GM23338 (cell line): ENCODE results near the gene CDH23. TPM values are rescaled to one million over a fixed set of nuclear protein-coding genes. Genes with fewer than 3 reads are reported as not detected.

Source experiments
- ATAC-seq: fragments of 200-7000 bp; cut with Tn5 transposase; 3 replicates; pipeline ENCODE4 v1.9.1; 2020
- DNase-seq: peaks from one replicate; pipeline ENCODE4 v3.0.0-alpha.2; 2015; ENCODE audit warnings: low spot score
- H2AFZ ChIP-seq: fragments of 200-600 bp; sonication (generic); 2 replicates; pipeline ENCODE4 v1.8.0; 2016; ENCODE audit warnings: antibody characterized with exemption, mild to moderate bottlenecking, moderate library complexity
- H3F3A ChIP-seq: fragments of 200-600 bp; sonication (generic); replicated peaks from 2 replicates; pipeline ENCODE4 v1.8.0; 2017; ENCODE audit warnings: antibody characterized with exemption, mixed run types, low read depth
- H3K27ac ChIP-seq: fragments of 200-600 bp; sonication (generic); 2 replicates; pipeline ENCODE4 v1.6.1; 2016; ENCODE audit warnings: low read depth
- H3K27me3 ChIP-seq: fragments of 200-600 bp; sonication (generic); 2 replicates; pipeline ENCODE4 v1.8.0; 2016; ENCODE audit warnings: mild to moderate bottlenecking, mixed run types, moderate library complexity; ENCODE audit not compliant: insufficient read depth
- H3K36me3 ChIP-seq: fragments of 200-600 bp; sonication (generic); 2 replicates; pipeline ENCODE4 v1.8.0; 2016; ENCODE audit warnings: mild to moderate bottlenecking; ENCODE audit not compliant: insufficient read depth
- H3K4me1 ChIP-seq: fragments of 200-600 bp; sonication (generic); 2 replicates; pipeline ENCODE4 v1.8.0; 2016; ENCODE audit warnings: mild to moderate bottlenecking, moderate library complexity; ENCODE audit not compliant: insufficient read depth
- H3K4me2 ChIP-seq: fragments of 200-600 bp; sonication (generic); 2 replicates; pipeline ENCODE4 v1.7.1; 2017; ENCODE audit warnings: mixed run types
- H3K4me3 ChIP-seq: fragments of 200-600 bp; sonication (generic); 2 replicates; pipeline ENCODE4 v1.6.1; 2016; ENCODE audit warnings: mixed run types
- H3K79me2 ChIP-seq: fragments of 200-600 bp; sonication (generic); replicated peaks from 2 replicates; pipeline ENCODE4 v1.8.0; 2017; ENCODE audit warnings: mild to moderate bottlenecking; ENCODE audit not compliant: insufficient read depth
- H3K9me2 ChIP-seq: fragments of 200-600 bp; sonication (generic); 2 replicates; pipeline ENCODE4 v1.8.0; 2017; ENCODE audit not compliant: insufficient read depth
- H4K20me1 ChIP-seq: fragments of 200-600 bp; sonication (generic); replicated peaks from 2 replicates; pipeline ENCODE4 v1.8.0; 2017; ENCODE audit warnings: mild to moderate bottlenecking; ENCODE audit not compliant: insufficient read depth
- H3K27ac Mint-ChIP-seq: 2 replicates; pipeline ENCODE4 v1.8.0; 2020; ENCODE audit warnings: inconsistent platforms, mild to moderate bottlenecking, moderate library complexity, mixed read lengths
- H3K27me3 Mint-ChIP-seq: 3 replicates; pipeline ENCODE4 v1.8.0; 2022; ENCODE audit warnings: low read depth, mild to moderate bottlenecking, moderate library complexity, mixed read lengths, inconsistent platforms; ENCODE audit not compliant: insufficient read depth, poor library complexity
- H3K36me3 Mint-ChIP-seq: 3 replicates; pipeline ENCODE4 v1.8.0; 2021; ENCODE audit warnings: low read depth, mild to moderate bottlenecking, inconsistent platforms, moderate library complexity, mixed read lengths
- H3K4me1 Mint-ChIP-seq: 3 replicates; pipeline ENCODE4 v1.8.0; 2020; ENCODE audit warnings: mild to moderate bottlenecking, inconsistent platforms, mixed read lengths
- H3K4me3 Mint-ChIP-seq: 3 replicates; pipeline ENCODE4 v1.8.0; 2021; ENCODE audit warnings: moderate library complexity, mild to moderate bottlenecking, inconsistent platforms, mixed read lengths
- H3K9me3 Mint-ChIP-seq: 3 replicates; pipeline ENCODE4 v1.8.0; 2020; ENCODE audit warnings: moderate library complexity, mild to moderate bottlenecking, inconsistent platforms, mixed read lengths
- ETS1 ChIP-seq: IDR thresholded peaks from 2 replicates; pipeline ENCODE4 v1.6.1; 2016; ENCODE audit warnings: antibody characterized with exemption
- EZH2 ChIP-seq: fragments of 200-600 bp; sonication (generic); IDR thresholded peaks from one replicate; pipeline ENCODE4 v1.8.0; 2017; ENCODE audit warnings: antibody characterized with exemption, mild to moderate bottlenecking, low read depth; ENCODE audit not compliant: unreplicated experiment
- JUNB ChIP-seq: IDR thresholded peaks from one replicate; pipeline ENCODE4 v1.6.1; 2016; ENCODE audit warnings: antibody characterized with exemption; ENCODE audit not compliant: unreplicated experiment
- NANOG ChIP-seq: IDR thresholded peaks from 2 replicates; pipeline ENCODE4 v1.6.1; 2016; ENCODE audit warnings: antibody characterized with exemption, borderline replicate concordance
- POLR2AphosphoS5 ChIP-seq: IDR thresholded peaks from 2 replicates; pipeline ENCODE4 v1.6.1; 2016; ENCODE audit warnings: antibody characterized with exemption, low read depth
- ZNF331 ChIP-seq: fragments of 250-450 bp; sonication (Bioruptor Pico); IDR thresholded peaks from 2 replicates; pipeline ENCODE4 v1.5.0; 2020; ENCODE audit warnings: low read depth, mild to moderate bottlenecking, moderate library complexity
- ZNF462 ChIP-seq: fragments of 250-450 bp; sonication (Bioruptor Pico); IDR thresholded peaks from 2 replicates; pipeline ENCODE4 v1.5.0; 2020; ENCODE audit warnings: mild to moderate bottlenecking, moderate library complexity
- polyA plus RNA-seq: library from polyadenylated mRNA; unstranded; fragments of >200 nt; fragmentation: Nextera tagmentation; extraction: Ambion mirVana; gene quantifications from 2 replicates; pipeline ENCODE4 v1.2.1, GENCODE V29; 2016
- total RNA-seq: library from RNA; depleted of rRNA; stranded (reverse); fragments of >200 nt; shearing (Covaris generic); gene quantifications from 2 replicates; pipeline ENCODE4 v1.2.3, GENCODE V29; 2014
- TF ChIP-seq, protein P1 (sequence below), 2 experiments: fragments of 200-600 bp in 1 of 2; sonication (generic) in 1 of 2; conservative IDR thresholded peaks; 2 replicates each; pipeline versions ENCODE4 v1.5.1 to v1.6.1; 2016 to 2017; ENCODE audit warnings: antibody characterized with exemption in 2 of 2, low read depth in 2 of 2, mild to moderate bottlenecking in 2 of 2, moderate library complexity in 1 of 2

CDH23 gene
- total and polyA plus RNA-seq, 2 experiments from 2014 or later: 0.95 to 4.3 TPM

- Mint-ChIP-seq H3K27me3 (peaks cover 11% of the 10 kb centered on the region), H3K4me3 (no peak overlapping the region), H3K9me3 (no peaks in the 10 kb centered on the region), H3K4me1 (peaks cover 28% of the 10 kb centered on the region), H3K36me3 (no peaks in the 10 kb centered on the region), H3K27ac (no peak overlapping the region)
- Histone ChIP-seq H3F3A (no peaks in the 10 kb centered on the region), H3K27me3 (no peaks in the 10 kb centered on the region), H3K4me1 (peaks cover 8% of the 10 kb centered on the region; the same call in 1 of the 2 replicates), H3K9me2 (no peaks in the 10 kb centered on the region), H3K4me3 (no peak overlapping the region), H2AFZ (no peak overlapping the region), H4K20me1 (no peaks in the 10 kb centered on the region), H3K4me2 (no peak overlapping the region), H3K27ac (no peak overlapping the region), H3K36me3 (no peaks in the 10 kb centered on the region), H3K79me2 (no peaks in the 10 kb centered on the region)
- DNase-seq (no peak), ATAC-seq (no peak)
- TF ChIP-seq JUNB: no peak
- TF ChIP-seq, protein P1, sequence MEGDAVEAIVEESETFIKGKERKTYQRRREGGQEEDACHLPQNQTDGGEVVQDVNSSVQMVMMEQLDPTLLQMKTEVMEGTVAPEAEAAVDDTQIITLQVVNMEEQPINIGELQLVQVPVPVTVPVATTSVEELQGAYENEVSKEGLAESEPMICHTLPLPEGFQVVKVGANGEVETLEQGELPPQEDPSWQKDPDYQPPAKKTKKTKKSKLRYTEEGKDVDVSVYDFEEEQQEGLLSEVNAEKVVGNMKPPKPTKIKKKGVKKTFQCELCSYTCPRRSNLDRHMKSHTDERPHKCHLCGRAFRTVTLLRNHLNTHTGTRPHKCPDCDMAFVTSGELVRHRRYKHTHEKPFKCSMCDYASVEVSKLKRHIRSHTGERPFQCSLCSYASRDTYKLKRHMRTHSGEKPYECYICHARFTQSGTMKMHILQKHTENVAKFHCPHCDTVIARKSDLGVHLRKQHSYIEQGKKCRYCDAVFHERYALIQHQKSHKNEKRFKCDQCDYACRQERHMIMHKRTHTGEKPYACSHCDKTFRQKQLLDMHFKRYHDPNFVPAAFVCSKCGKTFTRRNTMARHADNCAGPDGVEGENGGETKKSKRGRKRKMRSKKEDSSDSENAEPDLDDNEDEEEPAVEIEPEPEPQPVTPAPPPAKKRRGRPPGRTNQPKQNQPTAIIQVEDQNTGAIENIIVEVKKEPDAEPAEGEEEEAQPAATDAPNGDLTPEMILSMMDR (conservative IDR thresholded peaks at IDR 0.05; ENCODE audit: low read depth in 2 of 2): no peak
Observed at GRCh38 chr10:71537681-71538080, 141.0 kb downstream of the CDH23 start.

DNA sequence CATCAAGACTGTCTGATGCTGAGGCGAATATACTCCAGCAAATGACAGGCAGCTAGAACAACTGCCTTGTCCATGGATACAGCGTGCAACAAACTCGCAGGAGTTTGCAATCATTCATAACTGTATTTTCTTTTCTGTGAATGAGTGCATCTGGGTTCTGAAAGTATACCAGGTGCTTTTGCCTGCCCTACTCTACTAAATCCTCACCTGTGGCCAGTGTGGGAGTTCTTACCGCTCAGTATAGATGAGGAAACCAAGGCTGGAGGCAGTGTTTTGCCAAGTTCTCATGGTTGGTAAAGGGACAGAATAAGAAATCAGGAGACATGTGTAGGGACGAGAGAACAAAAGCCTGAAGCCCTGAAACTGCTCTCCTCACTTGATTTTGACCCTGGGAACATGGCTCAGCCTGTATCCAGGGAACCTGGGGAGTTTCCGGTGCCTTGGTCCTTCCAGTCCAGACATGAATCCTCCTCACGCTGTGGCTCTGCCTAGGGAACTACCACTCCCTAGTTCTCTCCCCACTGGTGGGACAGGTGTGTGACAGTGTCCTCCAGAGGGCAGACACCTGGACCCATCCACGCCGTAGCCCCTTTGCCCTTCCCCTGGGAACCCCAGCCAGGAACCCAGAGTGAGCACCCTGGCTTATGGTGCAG is 142.0 kb downstream of the CDH23 start:
- Histone ChIP-seq H3K4me1 (peaks cover 16% of the 10 kb centered on the region; the same call in 1 of the 2 replicates), H3K79me2 (no peaks in the 10 kb centered on the region), H3K36me3 (no peaks in the 10 kb centered on the region), H3F3A (no peaks in the 10 kb centered on the region), H2AFZ (no peak overlapping the region), H3K4me3 (no peak overlapping the region), H4K20me1 (no peaks in the 10 kb centered on the region), H3K27me3 (no peaks in the 10 kb centered on the region), H3K27ac (no peak overlapping the region), H3K9me2 (no peaks in the 10 kb centered on the region), H3K4me2 (no peak overlapping the region)
- H3K4me1 Mint-ChIP-seq: peaks cover 33% of the 10 kb centered on the region
- no peak for ATAC-seq
- no peaks in the 10 kb centered on the region for H3K9me3 Mint-ChIP-seq
- DNase-seq: no peak
- no peak overlapping the region for H3K4me3 Mint-ChIP-seq
- TF ChIP-seq ZNF331 (CRISPR knock-in tag) (no peak), ETS1 (no peak), NANOG (no peak), POLR2AphosphoS5 (no peak), JUNB (no peak), ZNF462 (CRISPR knock-in tag) (no peak), EZH2 (no peak)
- TF ChIP-seq, protein P1 (conservative IDR thresholded peaks at IDR 0.05; ENCODE audit: low read depth in 2 of 2): no peak
- H3K27me3 Mint-ChIP-seq: peaks cover 13% of the 10 kb centered on the region
- H3K27ac Mint-ChIP-seq: no peak overlapping the region
- no peaks in the 10 kb centered on the region for H3K36me3 Mint-ChIP-seq
